T-cell (primary cell): ENCODE data around the gene ACOT6. TPM values are rescaled to one million over a fixed set of nuclear protein-coding genes. Genes with fewer than 3 reads are reported as not detected.
A peak's percentile ranks its signal among the peaks of the same experiment; 100 is the strongest.

Experiments
- ATAC-seq, 4 experiments: fragments of 200-7000 bp in 3 of 4; fragments of 150-1000 bp in 1 of 4; cut with Tn5 transposase; replicated peaks in 1 of 4; 1 replicate in 3 of 4; 2 replicates in 1 of 4; pipeline ENCODE4 v1.10.0; 2021; ENCODE audit warnings: moderate library complexity in 3 of 4, mild to moderate bottlenecking in 2 of 4, moderate number of reproducible peaks in 1 of 4
- CTCF ChIA-PET, 2 donors: fragments of 300-600 bp; sonication (Branson Sonifier 250); formaldehyde crosslinking; loops; one replicate each; lab custom pipeline; 2022; ENCODE audit warnings: antibody characterized with exemption in 2 of 2; lab: Charles Lee
- POLR2A ChIA-PET, 2 donors: fragments of 300-600 bp; sonication (Branson Sonifier 250); formaldehyde crosslinking; loops; one replicate each; lab custom pipeline; 2022; ENCODE audit warnings: antibody characterized with exemption in 2 of 2; lab: Charles Lee
- DNase-seq, 35 experiments: peaks; one replicate each; pipeline versions ENCODE4 v3.0.0 to v3.0.0-alpha.2; 2013 to 2023
- H3K27ac ChIP-seq: one replicate; pipeline ENCODE4 v1.5.1; 2013; ENCODE audit warnings: low read length
- H3K27me3 ChIP-seq, 2 experiments: replicated peaks in 1 of 2; 1 replicate in 1 of 2; 2 replicates in 1 of 2; pipeline versions ENCODE4 v1.6.1 to v1.7.0; 2013; ENCODE audit warnings: low read length in 1 of 2, mixed read lengths in 1 of 2; ENCODE audit not compliant: control insufficient read depth in 2 of 2, insufficient read depth in 2 of 2; ENCODE audit errors: extremely low read depth in 1 of 2
- H3K36me3 ChIP-seq, 2 donors: 1 replicate in 1 of 2; 2 replicates in 1 of 2; pipeline versions ENCODE4 v1.6.1 to v1.7.0; 2013; ENCODE audit warnings: low read length in 1 of 2; ENCODE audit not compliant: control insufficient read depth in 2 of 2, insufficient read depth in 1 of 2; ENCODE audit errors: extremely low read depth in 1 of 2
- H3K4me1 ChIP-seq, 2 experiments: 1 replicate in 1 of 2; 2 replicates in 1 of 2; pipeline versions ENCODE4 v1.6.1 to v1.7.0; 2013; ENCODE audit warnings: low read length in 2 of 2, mixed read lengths in 1 of 2; ENCODE audit not compliant: insufficient read depth in 2 of 2, control insufficient read depth in 1 of 2; ENCODE audit errors: extremely low read depth in 1 of 2
- H3K4me3 ChIP-seq, 2 donors: 1 replicate in 1 of 2; 2 replicates in 1 of 2; pipeline versions ENCODE4 v1.5.1 to v1.7.0; 2013; ENCODE audit warnings: mild to moderate bottlenecking in 2 of 2, low read length in 1 of 2, moderate library complexity in 1 of 2; ENCODE audit not compliant: control insufficient read depth in 1 of 2; ENCODE audit errors: extremely low read depth in 1 of 2
- H3K9me3 ChIP-seq: 2 replicates; pipeline ENCODE4 v1.7.0; 2013
- H3K27ac Mint-ChIP-seq, 2 donors: one replicate each; pipeline ENCODE4 v1.8.0; 2020 to 2021; ENCODE audit warnings: mild to moderate bottlenecking in 2 of 2, mixed read lengths in 2 of 2
- H3K27me3 Mint-ChIP-seq, 2 donors: one replicate each; pipeline ENCODE4 v1.8.0; 2021 to 2022; ENCODE audit warnings: mixed read lengths in 2 of 2
- H3K36me3 Mint-ChIP-seq: one replicate; pipeline ENCODE4 v1.8.0; 2021; ENCODE audit warnings: mixed read lengths
- H3K4me1 Mint-ChIP-seq, 3 donors: one replicate each; pipeline ENCODE4 v1.8.0; 2020 to 2022; ENCODE audit warnings: mixed read lengths in 3 of 3, mild to moderate bottlenecking in 1 of 3
- H3K4me3 Mint-ChIP-seq, 3 donors: one replicate each; pipeline ENCODE4 v1.8.0; 2020 to 2022; ENCODE audit warnings: mild to moderate bottlenecking in 3 of 3, mixed read lengths in 3 of 3, moderate library complexity in 3 of 3
- H3K9me3 Mint-ChIP-seq, 3 donors: one replicate each; pipeline ENCODE4 v1.8.0; 2020 to 2022; ENCODE audit warnings: mixed read lengths in 3 of 3
- WGBS: methylation state at CpG from one replicate; pipeline ENCODE4 v1.1.5; 2013; ENCODE audit warnings: missing lambda C conversion rate; ENCODE audit not compliant: insufficient coverage; 5-methylcytosine and 5-hydroxymethylcytosine counted together
- total RNA-seq, 35 experiments: library from RNA in 6 of 35; stranded (reverse) in 6 of 35; fragments of 120-200 nt in 1 of 35; gene quantifications; one replicate each; pipeline versions ENCODE4 v1.2.1 to v1.2.4 and lab custom pipeline; 2013 to 2026

ACOT6 gene
- total RNA-seq, 5 donors from 2014 or later (not counting 1 experiment from before 2014, with no cell fraction given), result not detected

DNA sequence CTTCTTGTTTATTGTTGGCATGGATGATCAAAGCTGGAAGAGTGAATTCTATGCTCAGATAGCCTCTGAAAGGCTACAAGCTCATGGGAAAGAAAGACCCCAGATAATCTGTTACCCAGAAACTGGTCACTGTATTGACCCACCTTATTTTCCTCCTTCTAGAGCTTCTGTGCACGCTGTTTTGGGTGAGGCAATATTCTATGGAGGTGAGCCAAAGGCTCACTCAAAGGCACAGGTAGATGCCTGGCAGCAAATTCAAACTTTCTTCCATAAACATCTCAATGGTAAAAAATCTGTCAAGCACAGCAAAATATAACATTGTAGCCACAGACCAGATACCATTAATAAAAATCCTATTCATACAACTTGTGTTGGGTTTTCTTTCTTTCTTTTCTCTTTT, 7.2 kb downstream of the ACOT6 start:
- DNase-seq (no peak), ATAC-seq (no peak)
- Histone ChIP-seq H3K9me3 (no peaks in the 10 kb centered on the region), H3K27me3 (no peaks in the 10 kb centered on the region), H3K27ac (no peak overlapping the region), H3K4me1 (no peaks in the 10 kb centered on the region), H3K4me3 (no peak overlapping the region), H3K36me3 (no peaks in the 10 kb centered on the region)
- ChIA-PET POLR2A (no interaction called here), CTCF (no interaction called here)
- H3K36me3 Mint-ChIP-seq, result no peaks in the 10 kb centered on the region
- H3K27ac Mint-ChIP-seq, result no peak overlapping the region
- H3K27me3 Mint-ChIP-seq, result no peaks in the 10 kb centered on the region
- no peaks in the 10 kb centered on the region for H3K4me1 Mint-ChIP-seq
- H3K4me3 Mint-ChIP-seq, result no peak overlapping the region
- no peaks in the 10 kb centered on the region for H3K9me3 Mint-ChIP-seq
- WGBS, result no CpG with 5 or more reads among the region's 1 CpG

DNA sequence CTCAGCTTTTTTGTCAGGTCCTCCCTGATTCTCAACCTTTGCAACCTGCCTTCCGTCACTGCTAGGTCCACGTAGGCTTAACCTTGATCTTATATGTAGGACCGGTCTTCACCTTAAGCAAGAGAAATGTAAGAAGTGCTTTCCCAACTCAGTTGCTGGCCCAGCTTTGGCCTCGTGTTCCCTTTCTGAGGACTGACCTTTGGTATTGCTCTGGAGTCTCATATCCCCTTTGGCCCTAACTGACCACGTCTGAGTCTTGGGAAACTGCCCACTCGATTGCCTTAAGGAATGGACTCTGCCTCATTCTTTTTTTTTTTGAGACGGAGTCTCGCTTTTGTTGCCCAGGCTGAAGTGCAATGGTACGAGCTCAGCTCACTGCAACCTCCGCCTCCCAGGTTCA, 8.0 kb downstream of the ACOT6 start:
- Histone ChIP-seq H3K27me3 (no peaks in the 10 kb centered on the region), H3K4me1 (no peaks in the 10 kb centered on the region), H3K4me3 (no peak overlapping the region), H3K36me3 (no peaks in the 10 kb centered on the region), H3K27ac (no peak overlapping the region), H3K9me3 (no peaks in the 10 kb centered on the region)
- Mint-ChIP-seq H3K9me3 (no peaks in the 10 kb centered on the region), H3K36me3 (no peaks in the 10 kb centered on the region), H3K4me3 (no peak overlapping the region), H3K27ac (no peak overlapping the region), H3K4me1 (no peaks in the 10 kb centered on the region), H3K27me3 (no peaks in the 10 kb centered on the region)
- DNase-seq (no peak), ATAC-seq (no peak)
- 80% methylated on average over 7 of the region's 10 CpGs for WGBS
- CTCF ChIA-PET, result no interaction called here
- POLR2A ChIA-PET, result no interaction called here

GRCh38 chr14:73623504-73624054, 11.3 kb downstream of the ACOT6 start:
- CTCF ChIA-PET, result no interaction called here
- no peaks in the 10 kb centered on the region for H3K27me3 Mint-ChIP-seq
- H3K27me3 ChIP-seq, result peaks cover 0 to 3% of the 10 kb centered on the region in 2 experiments

GRCh38 chr14:73625706-73626105, 13.4 kb downstream of the ACOT6 start:
- Mint-ChIP-seq H3K4me3 (no peak overlapping the region), H3K4me1 (no peaks in the 10 kb centered on the region), H3K27ac (no peak overlapping the region), H3K9me3 (no peaks in the 10 kb centered on the region), H3K36me3 (no peaks in the 10 kb centered on the region), H3K27me3 (peaks cover 2 to 6% of the 10 kb centered on the region in 2 donors)
- CTCF ChIA-PET, result no interaction called here
- Histone ChIP-seq H3K36me3 (no peaks in the 10 kb centered on the region), H3K4me1 (no peaks in the 10 kb centered on the region), H3K27me3 (peaks cover 0 to 3% of the 10 kb centered on the region in 2 experiments), H3K9me3 (no peaks in the 10 kb centered on the region), H3K27ac (no peak overlapping the region), H3K4me3 (no peak overlapping the region)
- WGBS, result no CpG with 5 or more reads among the region's 1 CpG
- POLR2A ChIA-PET, result no interaction called here
- ATAC-seq (no peak), DNase-seq (no peak)

More at GRCh38 chr14:73623504-73624054, 11.3 kb downstream of the ACOT6 start:
- Mint-ChIP-seq H3K9me3 (no peaks in the 10 kb centered on the region), H3K4me1 (no peaks in the 10 kb centered on the region), H3K4me3 (no peak overlapping the region), H3K27ac (no peak overlapping the region), H3K36me3 (no peaks in the 10 kb centered on the region)
- WGBS, result 100% methylated on average over 2 of the region's 4 CpGs
- no peak overlapping the region for H3K27ac ChIP-seq
- H3K9me3 ChIP-seq, result no peaks in the 10 kb centered on the region
- H3K4me1 ChIP-seq, result no peaks in the 10 kb centered on the region
- no peak overlapping the region for H3K4me3 ChIP-seq
- POLR2A ChIA-PET, result interaction anchor here in 1 of 2 donors (0.6 kb wide), 1 partner anchor 53 kb away, joined by 7 read pairs; no protein-coding TSS in a partner anchor
- ATAC-seq (no peak), DNase-seq (no peak)
- no peaks in the 10 kb centered on the region for H3K36me3 ChIP-seq

- no peak for DNase-seq
These were observed 14.8 kb downstream of the ACOT6 start for GRCh38 chr14:73627151-73627558.

GRCh38 chr14:73630009-73630780, 17.9 kb downstream of the ACOT6 start:
- H3K4me1 ChIP-seq, result peaks cover 0 to 12% of the 10 kb centered on the region in 2 experiments
- Mint-ChIP-seq H3K9me3 (no peaks in the 10 kb centered on the region), H3K27me3 (peaks cover 10 to 12% of the 10 kb centered on the region in 2 donors), H3K27ac (peak overlapping the region in 1 of 2 donors; percentile 29), H3K36me3 (no peaks in the 10 kb centered on the region), H3K4me3 (no peak overlapping the region), H3K4me1 (peaks cover 4 to 6% (median 5%) of the 10 kb centered on the region in 3 donors)
- H3K27ac ChIP-seq, result no peak overlapping the region
- WGBS, result 100% methylated on average over 4 of the region's 10 CpGs
- DNase-seq, result no peak
- no peak overlapping the region for H3K4me3 ChIP-seq
- no peak for ATAC-seq
- H3K9me3 ChIP-seq, result no peaks in the 10 kb centered on the region
- no peaks in the 10 kb centered on the region for H3K36me3 ChIP-seq
- ChIA-PET CTCF (interaction anchor here (0.6 to 1.5 kb wide), 4 partner anchors 11 to 560 kb away, joined by 3 to 5 read pairs (median 4); no protein-coding TSS in a partner anchor), POLR2A (no interaction called here)
- peaks cover 0 to 30% of the 10 kb centered on the region in 2 experiments for H3K27me3 ChIP-seq

More at GRCh38 chr14:73627151-73627558, 14.8 kb downstream of the ACOT6 start:
- no CpG with 5 or more reads among the region's 2 CpGs for WGBS
- H3K9me3 ChIP-seq, result no peaks in the 10 kb centered on the region
- no peaks in the 10 kb centered on the region for H3K4me1 ChIP-seq
- no peak overlapping the region for H3K4me3 ChIP-seq
- Mint-ChIP-seq H3K27ac (no peak overlapping the region), H3K36me3 (no peaks in the 10 kb centered on the region), H3K4me3 (no peak overlapping the region), H3K4me1 (no peaks in the 10 kb centered on the region), H3K9me3 (no peaks in the 10 kb centered on the region), H3K27me3 (peaks cover 2 to 6% of the 10 kb centered on the region in 2 donors)
- no peak overlapping the region for H3K27ac ChIP-seq
- no peaks in the 10 kb centered on the region for H3K36me3 ChIP-seq
- CTCF ChIA-PET, result interaction anchor here in 1 of 2 donors (0.6 kb wide), 1 partner anchor 299 kb away, joined by 3 read pairs; no protein-coding TSS in a partner anchor
- POLR2A ChIA-PET, result interaction anchor here (0.5 to 0.7 kb wide), 2 partner anchors 241 to 358 kb away, joined by 4 read pairs; no protein-coding TSS in a partner anchor
- peaks cover 0 to 6% of the 10 kb centered on the region in 2 experiments for H3K27me3 ChIP-seq
- ATAC-seq, result no peak
